Measurements from ENCODE around the gene CASKIN1.

Gene CASKIN1

GRCh38 chr16:2179576-2179975 lies 16.8 kb downstream of the CASKIN1 start:
- H3K27me3 ChIP-seq (ENCODE audit: insufficient read depth, low read depth, severe bottlenecking) = no peaks in the 10 kb centered on the region
- TF ChIP-seq, protein P1, sequence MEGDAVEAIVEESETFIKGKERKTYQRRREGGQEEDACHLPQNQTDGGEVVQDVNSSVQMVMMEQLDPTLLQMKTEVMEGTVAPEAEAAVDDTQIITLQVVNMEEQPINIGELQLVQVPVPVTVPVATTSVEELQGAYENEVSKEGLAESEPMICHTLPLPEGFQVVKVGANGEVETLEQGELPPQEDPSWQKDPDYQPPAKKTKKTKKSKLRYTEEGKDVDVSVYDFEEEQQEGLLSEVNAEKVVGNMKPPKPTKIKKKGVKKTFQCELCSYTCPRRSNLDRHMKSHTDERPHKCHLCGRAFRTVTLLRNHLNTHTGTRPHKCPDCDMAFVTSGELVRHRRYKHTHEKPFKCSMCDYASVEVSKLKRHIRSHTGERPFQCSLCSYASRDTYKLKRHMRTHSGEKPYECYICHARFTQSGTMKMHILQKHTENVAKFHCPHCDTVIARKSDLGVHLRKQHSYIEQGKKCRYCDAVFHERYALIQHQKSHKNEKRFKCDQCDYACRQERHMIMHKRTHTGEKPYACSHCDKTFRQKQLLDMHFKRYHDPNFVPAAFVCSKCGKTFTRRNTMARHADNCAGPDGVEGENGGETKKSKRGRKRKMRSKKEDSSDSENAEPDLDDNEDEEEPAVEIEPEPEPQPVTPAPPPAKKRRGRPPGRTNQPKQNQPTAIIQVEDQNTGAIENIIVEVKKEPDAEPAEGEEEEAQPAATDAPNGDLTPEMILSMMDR (IDR thresholded peaks at IDR 0.05; ENCODE audit: low read depth, low read length) = no peak
- no peak for DNase-seq

DNA sequence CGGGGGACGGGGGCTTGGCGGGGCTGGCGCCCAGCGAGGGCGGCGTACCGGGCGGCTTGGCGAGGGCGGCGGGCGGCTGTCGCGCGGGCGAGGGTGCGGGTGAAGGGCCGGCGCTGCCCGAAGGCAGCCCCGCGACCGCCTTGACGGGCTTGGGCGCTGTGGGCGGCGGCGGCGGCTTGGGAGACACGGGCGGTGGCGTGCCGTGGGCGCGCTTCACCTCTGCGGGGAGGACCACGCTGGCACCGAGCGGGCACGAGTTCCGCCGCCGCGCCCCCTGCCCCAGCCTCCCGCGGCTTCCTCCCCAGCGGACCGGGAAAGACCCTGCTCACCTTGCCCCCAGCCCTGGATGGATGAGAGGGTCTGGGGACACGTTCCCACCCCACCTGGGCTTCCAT lies 17.3 kb downstream of the CASKIN1 start:
- Histone ChIP-seq H3K36me3 (peaks cover 76% of the 10 kb centered on the region), H3K4me3 (ENCODE audit: low read depth, low read length) (no peak overlapping the region), H3K9me3 (ENCODE audit: severe bottlenecking) (no peaks in the 10 kb centered on the region), H3K27ac (no peak overlapping the region), H3K27me3 (ENCODE audit: insufficient read depth, low read depth, severe bottlenecking) (no peaks in the 10 kb centered on the region)
- DNase-seq = no peak
- TF ChIP-seq, protein P1 (IDR thresholded peaks at IDR 0.05; ENCODE audit: low read depth, low read length) = no peak

More at GRCh38 chr16:2179576-2179975, 16.8 kb downstream of the CASKIN1 start:
- H3K4me3 ChIP-seq (ENCODE audit: low read depth, low read length) = no peak overlapping the region
- no peak overlapping the region for H3K27ac ChIP-seq
- no peaks in the 10 kb centered on the region for H3K9me3 ChIP-seq (ENCODE audit: severe bottlenecking)
- H3K36me3 ChIP-seq = peaks cover 73% of the 10 kb centered on the region

DNA sequence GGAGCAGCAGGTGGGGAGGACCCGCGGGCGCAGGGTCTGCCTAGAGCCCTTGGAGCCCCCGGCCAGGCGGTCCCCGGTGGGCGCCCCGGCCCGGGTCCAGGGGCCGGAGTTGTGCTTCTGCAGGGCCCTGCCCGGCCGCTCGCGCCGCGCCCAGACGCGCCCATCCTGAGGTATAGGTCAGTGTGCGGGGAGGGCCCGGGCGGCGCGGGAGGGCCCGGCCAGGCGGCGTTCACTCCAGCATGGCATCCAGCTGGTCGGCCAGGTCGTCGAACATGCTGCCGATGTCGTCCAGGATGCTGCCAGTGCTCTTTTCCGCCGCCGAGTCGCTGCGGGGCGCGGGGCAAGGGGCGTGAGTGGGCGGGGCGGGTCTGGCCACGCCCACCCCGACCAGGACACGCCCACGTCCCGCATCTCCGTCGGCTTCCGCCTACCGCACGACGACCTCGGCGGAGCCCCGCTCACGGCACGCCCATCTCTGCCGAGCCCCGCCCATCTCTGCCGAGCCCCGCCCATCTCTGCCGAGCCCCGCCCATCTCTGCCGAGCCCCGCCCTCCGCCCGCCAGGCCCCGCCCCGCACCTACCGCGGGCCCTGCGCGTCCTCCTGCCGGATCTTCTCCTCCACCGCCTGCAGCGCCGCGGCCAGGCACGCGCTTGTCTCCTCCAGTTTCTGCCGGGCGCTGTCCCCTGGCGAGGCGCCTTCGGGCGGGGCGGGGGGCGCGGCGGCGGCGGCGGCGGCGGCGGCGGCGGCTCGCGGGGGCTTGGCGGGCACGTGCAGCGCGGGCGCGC lies 17.9 kb downstream of the CASKIN1 start:
- no peak overlapping the region for H3K4me3 ChIP-seq (ENCODE audit: low read depth, low read length)
- H3K9me3 ChIP-seq (ENCODE audit: severe bottlenecking) = no peaks in the 10 kb centered on the region
- H3K27me3 ChIP-seq (ENCODE audit: insufficient read depth, low read depth, severe bottlenecking) = no peaks in the 10 kb centered on the region
- H3K27ac ChIP-seq = no peak overlapping the region
- TF ChIP-seq, protein P1 (IDR thresholded peaks at IDR 0.05; ENCODE audit: low read depth, low read length) = no peak
- H3K36me3 ChIP-seq = peaks cover 77% of the 10 kb centered on the region
- no peak for DNase-seq

DNA sequence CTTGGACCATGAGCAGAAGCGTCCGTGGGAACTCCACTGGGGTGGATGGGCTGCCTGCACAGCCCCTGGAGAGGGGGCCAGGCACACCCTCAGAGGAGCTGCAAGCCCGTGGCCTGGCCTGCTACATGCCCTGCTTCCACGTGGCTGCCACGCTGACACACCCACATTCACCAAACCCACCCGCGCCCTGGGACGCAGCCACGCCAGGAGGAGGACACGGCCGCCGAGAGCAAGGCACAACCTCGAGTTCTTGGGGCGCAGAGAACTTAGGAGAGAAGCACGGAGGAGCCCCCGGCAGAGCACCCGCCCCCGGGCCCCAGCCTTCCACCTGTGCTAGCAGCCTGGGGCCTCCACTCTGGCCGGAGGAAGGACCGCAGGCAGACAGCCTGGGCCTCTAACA lies 18.8 kb downstream of the CASKIN1 start:
- Histone ChIP-seq H3K9me3 (ENCODE audit: severe bottlenecking) (no peaks in the 10 kb centered on the region), H3K27me3 (ENCODE audit: insufficient read depth, low read depth, severe bottlenecking) (no peaks in the 10 kb centered on the region), H3K36me3 (peaks cover 75% of the 10 kb centered on the region), H3K4me3 (ENCODE audit: low read depth, low read length) (no peak overlapping the region), H3K27ac (no peak overlapping the region)
- no peak for DNase-seq
- TF ChIP-seq, protein P1 (IDR thresholded peaks at IDR 0.05; ENCODE audit: low read depth, low read length) = no peak

DNA sequence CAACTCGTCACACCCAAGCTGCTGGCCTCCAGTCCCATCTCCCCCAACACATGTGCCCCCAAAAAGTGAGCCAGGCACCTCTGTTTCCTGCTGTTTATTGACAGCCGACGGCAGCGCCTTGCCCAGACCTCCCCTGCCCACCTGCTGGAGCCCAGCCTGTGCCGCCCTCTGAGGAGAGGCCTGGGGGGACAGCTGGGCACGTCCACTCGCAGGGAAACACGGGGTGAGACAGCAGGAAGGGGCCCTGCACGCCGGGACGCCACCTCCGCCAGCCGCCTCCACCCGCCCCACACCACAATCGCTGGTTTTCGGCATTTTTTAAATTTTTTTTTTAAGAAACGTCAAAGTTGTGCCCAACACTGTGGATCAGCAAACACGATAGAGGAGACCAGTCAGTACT lies 19.3 kb downstream of the CASKIN1 start:
- TF ChIP-seq, protein P1 (IDR thresholded peaks at IDR 0.05; ENCODE audit: low read depth, low read length) = no peak

GRCh38 chr16:2176047-2176446 lies 20.4 kb downstream of the CASKIN1 start:
- TF ChIP-seq, protein P1 (IDR thresholded peaks at IDR 0.05; ENCODE audit: low read depth, low read length) = no peak
- Histone ChIP-seq H3K36me3 (peaks cover 72% of the 10 kb centered on the region), H3K27ac (no peak overlapping the region), H3K4me3 (ENCODE audit: low read depth, low read length) (no peak overlapping the region), H3K9me3 (ENCODE audit: severe bottlenecking) (no peaks in the 10 kb centered on the region), H3K27me3 (ENCODE audit: insufficient read depth, low read depth, severe bottlenecking) (no peaks in the 10 kb centered on the region)
- no peak for DNase-seq

More for the DNA sequence above, 19.3 kb downstream of the CASKIN1 start:
- H3K4me3 ChIP-seq (ENCODE audit: low read depth, low read length) = no peak overlapping the region
- H3K36me3 ChIP-seq = peaks cover 71% of the 10 kb centered on the region
- DNase-seq = no peak
- H3K9me3 ChIP-seq (ENCODE audit: severe bottlenecking) = no peaks in the 10 kb centered on the region
- H3K27me3 ChIP-seq (ENCODE audit: insufficient read depth, low read depth, severe bottlenecking) = no peaks in the 10 kb centered on the region
- no peak overlapping the region for H3K27ac ChIP-seq
